Peyer's patch (tissue), 4 donors: ENCODE results near the gene GINM1.

Experiments used
- POLR2A ChIP-seq, 2 donors: fragments of 450-650 bp; IDR thresholded peaks; one replicate each; pipeline ENCODE4 v1.5.1; 2017; ENCODE audit warnings: antibody characterized with exemption in 2 of 2, mild to moderate bottlenecking in 2 of 2, moderate library complexity in 2 of 2
- TF ChIP-seq, protein P1 (sequence below), 6 experiments: fragments of 450-650 bp in 4 of 6; fragments of 200-600 bp in 2 of 6; sonication (generic) in 1 of 6; IDR thresholded peaks; one replicate each; pipeline ENCODE4 v1.5.1; 2017 to 2019; ENCODE audit warnings: antibody characterized with exemption in 6 of 6, mild to moderate bottlenecking in 3 of 6, moderate library complexity in 1 of 6

DNA sequence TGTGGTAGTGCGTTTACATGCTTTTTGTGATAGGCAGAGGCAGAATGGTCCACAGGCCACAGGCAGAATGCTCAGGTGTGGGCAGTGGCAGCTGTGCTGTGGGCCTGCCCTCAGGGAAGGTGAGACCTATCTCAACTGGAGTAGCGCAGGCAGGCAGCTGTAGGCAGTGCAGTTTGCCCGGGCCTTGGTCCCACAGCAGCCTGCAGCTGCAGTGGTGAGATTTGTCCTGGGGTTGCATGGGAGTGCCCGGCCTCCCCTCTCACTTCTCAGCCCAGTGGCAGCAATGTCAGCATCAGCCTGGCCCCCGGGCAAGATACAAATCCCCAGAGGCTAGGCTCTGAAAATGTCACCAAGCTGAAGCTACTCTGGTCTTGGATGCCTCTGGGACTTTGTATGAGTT, 14.3 kb upstream of the GINM1 start:
- TF ChIP-seq, protein P1, sequence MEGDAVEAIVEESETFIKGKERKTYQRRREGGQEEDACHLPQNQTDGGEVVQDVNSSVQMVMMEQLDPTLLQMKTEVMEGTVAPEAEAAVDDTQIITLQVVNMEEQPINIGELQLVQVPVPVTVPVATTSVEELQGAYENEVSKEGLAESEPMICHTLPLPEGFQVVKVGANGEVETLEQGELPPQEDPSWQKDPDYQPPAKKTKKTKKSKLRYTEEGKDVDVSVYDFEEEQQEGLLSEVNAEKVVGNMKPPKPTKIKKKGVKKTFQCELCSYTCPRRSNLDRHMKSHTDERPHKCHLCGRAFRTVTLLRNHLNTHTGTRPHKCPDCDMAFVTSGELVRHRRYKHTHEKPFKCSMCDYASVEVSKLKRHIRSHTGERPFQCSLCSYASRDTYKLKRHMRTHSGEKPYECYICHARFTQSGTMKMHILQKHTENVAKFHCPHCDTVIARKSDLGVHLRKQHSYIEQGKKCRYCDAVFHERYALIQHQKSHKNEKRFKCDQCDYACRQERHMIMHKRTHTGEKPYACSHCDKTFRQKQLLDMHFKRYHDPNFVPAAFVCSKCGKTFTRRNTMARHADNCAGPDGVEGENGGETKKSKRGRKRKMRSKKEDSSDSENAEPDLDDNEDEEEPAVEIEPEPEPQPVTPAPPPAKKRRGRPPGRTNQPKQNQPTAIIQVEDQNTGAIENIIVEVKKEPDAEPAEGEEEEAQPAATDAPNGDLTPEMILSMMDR (IDR thresholded peaks at IDR 0.05), result no peak
- no peak for TF ChIP-seq POLR2A (IDR thresholded peaks at IDR 0.05)
